Measurements from ENCODE around the gene COL27A1. TPM values are rescaled to one million over a fixed set of nuclear protein-coding genes. Genes with fewer than 3 reads are reported as not detected.
A peak's percentile ranks its signal among the peaks of the same experiment; 100 is the strongest.

Gene COL27A1
- total and polyA plus RNA-seq, 12 donors, result 3.1 to 35.8 (median 5.1) TPM

DNA sequence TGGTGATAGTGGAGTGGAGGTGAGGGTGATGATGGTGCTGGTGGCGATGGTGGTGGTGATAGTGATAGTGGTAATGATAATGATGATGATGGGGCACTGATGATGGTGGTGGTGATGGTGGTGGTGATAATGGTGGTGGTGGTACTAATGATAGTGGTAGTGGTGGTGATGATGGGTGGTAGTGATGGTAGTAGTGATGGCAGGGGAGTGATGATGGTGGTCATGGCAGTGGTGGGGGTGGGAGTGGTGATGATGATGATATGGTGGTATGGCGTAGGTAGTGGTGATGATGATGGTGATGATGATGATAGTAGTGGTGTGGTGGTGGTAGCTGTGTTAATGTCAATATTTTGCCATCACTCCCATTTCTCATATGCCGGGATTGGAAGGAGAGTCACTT, 123.0 kb downstream of the COL27A1 start:
- ATAC-seq (no peak), DNase-seq (no peak)
- no peaks in the 10 kb centered on the region for H3K9me3 ChIP-seq
- H3K27me3 ChIP-seq, result no peaks in the 10 kb centered on the region
- no peak overlapping the region for H3K27ac ChIP-seq
- peaks cover 0 to 5% (median 0%) of the 10 kb centered on the region in 9 donors for H3K36me3 ChIP-seq
- peaks cover 0 to 16% (median 5%) of the 10 kb centered on the region in 9 donors for H3K4me1 ChIP-seq
- intact Hi-C loops (cut with DNase I), result loop anchor here in 3 of 10 donors (5.0 to 10.0 kb wide), 3 partner anchors 124 to 174 kb away; partner anchors contain the start of gene COL27A1 (in 1 of the 3)
- WGBS, 2 donors, result 84 to 85% methylated on average over 3 of the region's 3 CpGs
- TF ChIP-seq, protein P1, sequence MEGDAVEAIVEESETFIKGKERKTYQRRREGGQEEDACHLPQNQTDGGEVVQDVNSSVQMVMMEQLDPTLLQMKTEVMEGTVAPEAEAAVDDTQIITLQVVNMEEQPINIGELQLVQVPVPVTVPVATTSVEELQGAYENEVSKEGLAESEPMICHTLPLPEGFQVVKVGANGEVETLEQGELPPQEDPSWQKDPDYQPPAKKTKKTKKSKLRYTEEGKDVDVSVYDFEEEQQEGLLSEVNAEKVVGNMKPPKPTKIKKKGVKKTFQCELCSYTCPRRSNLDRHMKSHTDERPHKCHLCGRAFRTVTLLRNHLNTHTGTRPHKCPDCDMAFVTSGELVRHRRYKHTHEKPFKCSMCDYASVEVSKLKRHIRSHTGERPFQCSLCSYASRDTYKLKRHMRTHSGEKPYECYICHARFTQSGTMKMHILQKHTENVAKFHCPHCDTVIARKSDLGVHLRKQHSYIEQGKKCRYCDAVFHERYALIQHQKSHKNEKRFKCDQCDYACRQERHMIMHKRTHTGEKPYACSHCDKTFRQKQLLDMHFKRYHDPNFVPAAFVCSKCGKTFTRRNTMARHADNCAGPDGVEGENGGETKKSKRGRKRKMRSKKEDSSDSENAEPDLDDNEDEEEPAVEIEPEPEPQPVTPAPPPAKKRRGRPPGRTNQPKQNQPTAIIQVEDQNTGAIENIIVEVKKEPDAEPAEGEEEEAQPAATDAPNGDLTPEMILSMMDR (IDR thresholded peaks at IDR 0.05), result no peak
- H3K4me3 ChIP-seq, result no peak overlapping the region

GRCh38 chr9:114278881-114279570, 123.7 kb downstream of the COL27A1 start:
- H3K4me1 ChIP-seq, result peaks cover 0 to 16% (median 5%) of the 10 kb centered on the region in 9 donors
- no peaks in the 10 kb centered on the region for H3K9me3 ChIP-seq
- intact Hi-C loops (cut with DNase I), result loop anchor here in 3 of 10 donors (5.0 to 10.0 kb wide), 3 partner anchors 124 to 174 kb away; partner anchors contain the start of gene COL27A1 (in 1 of the 3)
- H3K27me3 ChIP-seq, result no peaks in the 10 kb centered on the region
- peaks cover 0 to 5% (median 0%) of the 10 kb centered on the region in 9 donors for H3K36me3 ChIP-seq
- DNase-seq (no peak), ATAC-seq (no peak)
- 79 to 85% methylated on average over 14 of the region's 14 CpGs for WGBS, 2 donors
- H3K4me3 ChIP-seq, result no peak overlapping the region
- TF ChIP-seq, protein P1 (IDR thresholded peaks at IDR 0.05), result no peak
- H3K27ac ChIP-seq, result no peak overlapping the region

DNA sequence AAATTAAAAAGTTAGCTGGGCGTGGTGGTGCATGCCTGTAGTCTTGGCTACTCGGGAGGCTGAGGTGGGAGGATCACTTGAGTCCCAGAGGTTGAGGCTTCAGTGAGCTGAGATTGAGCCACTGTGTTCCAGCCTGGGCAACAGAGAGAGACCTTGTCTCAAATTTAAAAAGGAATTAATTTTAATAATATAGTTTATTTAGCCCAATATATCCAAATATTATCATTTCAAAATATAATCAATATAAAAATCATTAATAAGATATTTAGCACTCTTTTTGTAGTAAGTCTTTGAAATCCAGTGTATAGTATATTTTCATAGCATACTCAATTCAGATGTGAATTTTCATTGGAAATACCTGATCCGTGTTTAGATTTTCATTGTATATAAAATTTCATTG, 124.4 kb downstream of the COL27A1 start:
- no peak overlapping the region for H3K27ac ChIP-seq
- TF ChIP-seq, protein P1 (IDR thresholded peaks at IDR 0.05), result no peak
- peaks cover 0 to 16% (median 5%) of the 10 kb centered on the region in 9 donors for H3K4me1 ChIP-seq
- WGBS, 2 donors, result 95 to 100% methylated on average over 3 of the region's 3 CpGs
- H3K9me3 ChIP-seq, result no peaks in the 10 kb centered on the region
- DNase-seq, result no peak
- intact Hi-C loops (cut with DNase I), result loop anchor here in 4 of 10 donors (5.0 to 10.0 kb wide), 4 partner anchors 125 to 182 kb away; partner anchors contain the start of genes COL27A1 (in 2 of the 4) and KIF12 (in 1 of the 4)
- peaks cover 0 to 5% (median 0%) of the 10 kb centered on the region in 9 donors for H3K36me3 ChIP-seq
- no peak for ATAC-seq
- H3K4me3 ChIP-seq, result no peak overlapping the region
- H3K27me3 ChIP-seq, result no peaks in the 10 kb centered on the region

GRCh38 chr9:114280636-114281472, 125.5 kb downstream of the COL27A1 start:
- ATAC-seq, result peak; percentile 39 to 86 (median 58)
- Histone ChIP-seq H3K4me1 (peaks cover 0 to 16% (median 5%) of the 10 kb centered on the region in 9 donors), H3K9me3 (no peaks in the 10 kb centered on the region), H3K36me3 (peaks cover 0 to 9% (median 0%) of the 10 kb centered on the region in 9 donors), H3K27me3 (no peaks in the 10 kb centered on the region), H3K4me3 (no peak overlapping the region), H3K27ac (peak overlapping the region in 3 of 10 donors; percentile 9 to 41 (median 37))
- intact Hi-C loops (cut with DNase I), result loop anchor here in 1 of 10 donors (5.0 to 10.0 kb wide), 2 partner anchors 126 to 184 kb away; partner anchors contain the start of genes COL27A1 and KIF12
- TF ChIP-seq, protein P1 (IDR thresholded peaks at IDR 0.05), result no peak
- no peak for DNase-seq
- WGBS, 2 donors, result 57 to 62% methylated on average over 8 of the region's 8 CpGs

Measured in heart right ventricle (tissue), 16 donors.